HepG2 (cell line): ENCODE measurements around the gene SGCE. TPM values are rescaled to one million over a fixed set of nuclear protein-coding genes. Genes with fewer than 3 reads are reported as not detected.
A peak's percentile ranks its signal among the peaks of the same experiment; 100 is the strongest.

ENCODE experiments used
- ARNT2 ChIP-seq: sonication (generic); formaldehyde crosslinking; IDR thresholded peaks from 2 replicates; pipeline ENCODE4 v1.8.0; 2022; ENCODE audit warnings: mild to moderate bottlenecking, low read depth, missing genetic modification reagents, moderate library complexity
- ETV6 ChIP-seq: sonication (generic); formaldehyde crosslinking; conservative IDR thresholded peaks from 2 replicates; pipeline ENCODE4 v1.4.0; 2020; ENCODE audit warnings: missing genetic modification reagents
- FOXA3 ChIP-seq: IDR thresholded peaks from 2 replicates; pipeline ENCODE4 v1.6.1; 2016; ENCODE audit warnings: missing genetic modification reagents, missing compliant biosample characterization
- GTF2F1 ChIP-seq: fragments of 150-350 bp; IDR thresholded peaks from 2 replicates; pipeline ENCODE4 v1.6.1; 2014; ENCODE audit warnings: low read length
- HMG20A ChIP-seq: IDR thresholded peaks from 2 replicates; pipeline ENCODE4 v1.6.1; 2016; ENCODE audit warnings: borderline replicate concordance
- HNF4A ChIP-seq: sonication (generic); formaldehyde crosslinking; IDR thresholded peaks from 2 replicates; pipeline ENCODE4 v1.4.0; 2020; ENCODE audit warnings: missing genetic modification reagents
- MYNN ChIP-seq: sonication (generic); formaldehyde crosslinking; IDR thresholded peaks from 2 replicates; pipeline ENCODE4 v1.4.0; 2020; ENCODE audit warnings: mild to moderate bottlenecking, low read depth, missing genetic modification reagents
- NBN ChIP-seq: fragments of 450-650 bp; conservative IDR thresholded peaks from 2 replicates; pipeline ENCODE4 v1.6.1; 2017
- NFATC3 ChIP-seq: sonication (generic); formaldehyde crosslinking; IDR thresholded peaks from 2 replicates; pipeline ENCODE4 v1.5.1; 2020; ENCODE audit warnings: mild to moderate bottlenecking, missing genetic modification reagents
- POLR2A ChIP-seq, 2 experiments: IDR thresholded peaks; 2 replicates each; pipeline ENCODE4 v1.6.1; 2011; ENCODE audit warnings: low read depth in 2 of 2, low read length in 2 of 2, mild to moderate bottlenecking in 1 of 2, moderate library complexity in 1 of 2; ENCODE audit not compliant: insufficient read depth in 1 of 2
- PRDM15 ChIP-seq: sonication (generic); formaldehyde crosslinking; IDR thresholded peaks from 2 replicates; pipeline ENCODE4 v1.4.0; 2020; ENCODE audit warnings: missing genetic modification reagents
- RARA ChIP-seq: IDR thresholded peaks from 2 replicates; pipeline ENCODE4 v1.6.1; 2016; ENCODE audit warnings: missing genetic modification reagents, missing compliant biosample characterization
- SRY ChIP-seq: sonication (generic); formaldehyde crosslinking; IDR thresholded peaks from 2 replicates; pipeline ENCODE4 v1.8.0; 2022; ENCODE audit warnings: mild to moderate bottlenecking, missing genetic modification reagents
- TOPORS ChIP-seq: sonication (generic); formaldehyde crosslinking; IDR thresholded peaks from 2 replicates; pipeline ENCODE4 v1.8.0; 2023; ENCODE audit warnings: mild to moderate bottlenecking, missing genetic modification reagents
- ZBTB20 ChIP-seq: sonication (generic); formaldehyde crosslinking; IDR thresholded peaks from 2 replicates; pipeline ENCODE4 v1.8.1; 2023; ENCODE audit warnings: missing genetic modification reagents, low read depth, mild to moderate bottlenecking, borderline replicate concordance
- ZBTB7B ChIP-seq: sonication (generic); formaldehyde crosslinking; IDR thresholded peaks from 2 replicates; pipeline ENCODE4 v1.4.0; 2020; ENCODE audit warnings: missing genetic modification reagents
- ZNF292 ChIP-seq: sonication (generic); formaldehyde crosslinking; IDR thresholded peaks from 2 replicates; pipeline ENCODE4 v1.8.1; 2022; ENCODE audit warnings: mild to moderate bottlenecking, low read depth, missing genetic modification reagents, borderline replicate concordance
- polyA plus RNA-seq, 8 experiments: library from polyadenylated mRNA; depleted of rRNA in 3 of 8; stranded (reverse) in 7 of 8; unstranded in 1 of 8; fragments of >200 nt; fragmentation: Illumina TruSeq in 4 of 8; extraction: Trizol in 4 of 8; gene quantifications; 2 replicates each; pipeline versions ENCODE4 v1.2.1 to v1.2.3, GENCODE V29; 2011 to 2016; ENCODE audit warnings: low read depth in 4 of 8, missing spikeins in 1 of 8, mixed read lengths in 1 of 8; ENCODE audit not compliant: insufficient read depth in 1 of 8
- total RNA-seq, 5 experiments: library from RNA; depleted of rRNA; stranded (reverse); fragments of >200 nt; fragmentation: Illumina TruSeq; extraction: Trizol; gene quantifications; 2 replicates each; pipeline ENCODE4 v1.2.3, GENCODE V29; 2016; ENCODE audit warnings: low read depth in 1 of 5
- TF ChIP-seq, protein P1 (sequence below): IDR thresholded peaks from 2 replicates; pipeline ENCODE4 v1.6.1; 2016; ENCODE audit warnings: low read depth
- TF ChIP-seq, protein P2 (sequence below): sonication (generic); formaldehyde crosslinking; IDR thresholded peaks from 2 replicates; pipeline ENCODE4 v1.4.0; 2020; ENCODE audit warnings: missing genetic modification reagents, borderline replicate concordance
- TF ChIP-seq, protein P3 (sequence below): sonication (generic); formaldehyde crosslinking; IDR thresholded peaks from 2 replicates; pipeline ENCODE4 v1.4.0; 2020; ENCODE audit warnings: mild to moderate bottlenecking, missing genetic modification reagents
- TF ChIP-seq, protein P4 (sequence below): sonication (generic); formaldehyde crosslinking; IDR thresholded peaks from 2 replicates; pipeline ENCODE4 v1.8.1; 2023; ENCODE audit warnings: missing genetic modification reagents, mild to moderate bottlenecking, borderline replicate concordance

SGCE gene
- total and polyA plus RNA-seq, 2 of the 13 experiments (the other 11 are each of a cell fraction or from before 2014, with no cell fraction given), result 52.3 to 71.1 TPM

DNA sequence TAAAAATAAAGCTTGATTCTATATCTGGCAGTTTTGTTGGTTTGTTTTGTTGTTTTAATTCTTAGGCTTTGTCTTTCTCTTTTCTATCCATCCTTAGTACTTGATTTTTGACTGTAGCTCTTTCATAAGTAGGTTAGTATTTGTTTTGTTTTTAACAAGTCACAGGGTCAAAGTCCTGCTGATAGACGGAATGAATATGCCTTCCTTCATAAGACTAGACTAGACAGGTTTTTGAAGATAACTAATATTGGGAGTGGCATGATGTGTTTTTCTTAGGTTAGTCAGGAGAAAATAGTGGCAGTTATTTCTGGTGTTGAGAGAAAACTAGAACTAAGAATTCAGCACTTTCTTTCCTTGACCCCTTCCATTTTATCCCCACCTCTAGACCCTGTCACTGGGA, 96.0 kb downstream of the SGCE start (continued):
- TF ChIP-seq MYNN, result no peak
- TF ChIP-seq, protein P1, sequence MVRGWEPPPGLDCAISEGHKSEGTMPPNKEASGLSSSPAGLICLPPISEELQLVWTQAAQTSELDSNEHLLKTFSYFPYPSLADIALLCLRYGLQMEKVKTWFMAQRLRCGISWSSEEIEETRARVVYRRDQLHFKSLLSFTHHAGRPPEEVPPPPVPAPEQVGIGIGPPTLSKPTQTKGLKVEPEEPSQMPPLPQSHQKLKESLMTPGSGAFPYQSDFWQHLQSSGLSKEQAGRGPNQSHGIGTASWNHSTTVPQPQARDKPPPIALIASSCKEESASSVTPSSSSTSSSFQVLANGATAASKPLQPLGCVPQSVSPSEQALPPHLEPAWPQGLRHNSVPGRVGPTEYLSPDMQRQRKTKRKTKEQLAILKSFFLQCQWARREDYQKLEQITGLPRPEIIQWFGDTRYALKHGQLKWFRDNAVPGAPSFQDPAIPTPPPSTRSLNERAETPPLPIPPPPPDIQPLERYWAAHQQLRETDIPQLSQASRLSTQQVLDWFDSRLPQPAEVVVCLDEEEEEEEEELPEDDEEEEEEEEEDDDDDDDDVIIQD (CRISPR knock-in tag), result peak; percentile 40; the same call in 1 of the 2 replicates
- peak; percentile 71 for TF ChIP-seq HNF4A (CRISPR knock-in tag)
- no peak for TF ChIP-seq ARNT2 (CRISPR knock-in tag)
- TF ChIP-seq NBN, result no peak
- TF ChIP-seq PRDM15 (CRISPR knock-in tag), result no peak
- no peak for TF ChIP-seq POLR2A (IDR thresholded peaks at IDR 0.05; ENCODE audit: insufficient read depth in 1 of 2, low read depth in 2 of 2, low read length in 2 of 2)
- TF ChIP-seq ZBTB7B (CRISPR knock-in tag), result no peak
- TF ChIP-seq, protein P2, sequence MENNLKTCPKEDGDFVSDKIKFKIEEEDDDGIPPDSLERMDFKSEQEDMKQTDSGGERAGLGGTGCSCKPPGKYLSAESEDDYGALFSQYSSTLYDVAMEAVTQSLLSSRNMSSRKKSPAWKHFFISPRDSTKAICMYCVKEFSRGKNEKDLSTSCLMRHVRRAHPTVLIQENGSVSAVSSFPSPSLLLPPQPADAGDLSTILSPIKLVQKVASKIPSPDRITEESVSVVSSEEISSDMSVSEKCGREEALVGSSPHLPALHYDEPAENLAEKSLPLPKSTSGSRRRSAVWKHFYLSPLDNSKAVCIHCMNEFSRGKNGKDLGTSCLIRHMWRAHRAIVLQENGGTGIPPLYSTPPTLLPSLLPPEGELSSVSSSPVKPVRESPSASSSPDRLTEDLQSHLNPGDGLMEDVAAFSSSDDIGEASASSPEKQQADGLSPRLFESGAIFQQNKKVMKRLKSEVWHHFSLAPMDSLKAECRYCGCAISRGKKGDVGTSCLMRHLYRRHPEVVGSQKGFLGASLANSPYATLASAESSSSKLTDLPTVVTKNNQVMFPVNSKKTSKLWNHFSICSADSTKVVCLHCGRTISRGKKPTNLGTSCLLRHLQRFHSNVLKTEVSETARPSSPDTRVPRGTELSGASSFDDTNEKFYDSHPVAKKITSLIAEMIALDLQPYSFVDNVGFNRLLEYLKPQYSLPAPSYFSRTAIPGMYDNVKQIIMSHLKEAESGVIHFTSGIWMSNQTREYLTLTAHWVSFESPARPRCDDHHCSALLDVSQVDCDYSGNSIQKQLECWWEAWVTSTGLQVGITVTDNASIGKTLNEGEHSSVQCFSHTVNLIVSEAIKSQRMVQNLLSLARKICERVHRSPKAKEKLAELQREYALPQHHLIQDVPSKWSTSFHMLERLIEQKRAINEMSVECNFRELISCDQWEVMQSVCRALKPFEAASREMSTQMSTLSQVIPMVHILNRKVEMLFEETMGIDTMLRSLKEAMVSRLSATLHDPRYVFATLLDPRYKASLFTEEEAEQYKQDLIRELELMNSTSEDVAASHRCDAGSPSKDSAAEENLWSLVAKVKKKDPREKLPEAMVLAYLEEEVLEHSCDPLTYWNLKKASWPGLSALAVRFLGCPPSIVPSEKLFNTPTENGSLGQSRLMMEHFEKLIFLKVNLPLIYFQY (CRISPR knock-in tag), result no peak
- TF ChIP-seq FOXA3 (CRISPR knock-in tag), result peak; percentile 44
- no peak for TF ChIP-seq ETV6 (CRISPR knock-in tag)
- TF ChIP-seq TOPORS (CRISPR knock-in tag), result no peak
- TF ChIP-seq ZNF292 (CRISPR knock-in tag), result no peak
- TF ChIP-seq HMG20A, result peak; percentile 55; the same call in 1 of the 2 replicates
- no peak for TF ChIP-seq GTF2F1
- no peak for TF ChIP-seq SRY (CRISPR knock-in tag)
- no peak for TF ChIP-seq ZBTB20
- TF ChIP-seq, protein P3, sequence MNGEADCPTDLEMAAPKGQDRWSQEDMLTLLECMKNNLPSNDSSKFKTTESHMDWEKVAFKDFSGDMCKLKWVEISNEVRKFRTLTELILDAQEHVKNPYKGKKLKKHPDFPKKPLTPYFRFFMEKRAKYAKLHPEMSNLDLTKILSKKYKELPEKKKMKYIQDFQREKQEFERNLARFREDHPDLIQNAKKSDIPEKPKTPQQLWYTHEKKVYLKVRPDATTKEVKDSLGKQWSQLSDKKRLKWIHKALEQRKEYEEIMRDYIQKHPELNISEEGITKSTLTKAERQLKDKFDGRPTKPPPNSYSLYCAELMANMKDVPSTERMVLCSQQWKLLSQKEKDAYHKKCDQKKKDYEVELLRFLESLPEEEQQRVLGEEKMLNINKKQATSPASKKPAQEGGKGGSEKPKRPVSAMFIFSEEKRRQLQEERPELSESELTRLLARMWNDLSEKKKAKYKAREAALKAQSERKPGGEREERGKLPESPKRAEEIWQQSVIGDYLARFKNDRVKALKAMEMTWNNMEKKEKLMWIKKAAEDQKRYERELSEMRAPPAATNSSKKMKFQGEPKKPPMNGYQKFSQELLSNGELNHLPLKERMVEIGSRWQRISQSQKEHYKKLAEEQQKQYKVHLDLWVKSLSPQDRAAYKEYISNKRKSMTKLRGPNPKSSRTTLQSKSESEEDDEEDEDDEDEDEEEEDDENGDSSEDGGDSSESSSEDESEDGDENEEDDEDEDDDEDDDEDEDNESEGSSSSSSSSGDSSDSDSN (CRISPR knock-in tag), result no peak
- TF ChIP-seq, protein P4, sequence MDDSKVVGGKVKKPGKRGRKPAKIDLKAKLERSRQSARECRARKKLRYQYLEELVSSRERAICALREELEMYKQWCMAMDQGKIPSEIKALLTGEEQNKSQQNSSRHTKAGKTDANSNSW (CRISPR knock-in tag), result no peak
- TF ChIP-seq NFATC3 (CRISPR knock-in tag), result no peak
- TF ChIP-seq RARA (CRISPR knock-in tag), result peak; percentile 39
